ENCODE measurements around the gene CCNT2.

Gene CCNT2

DNA sequence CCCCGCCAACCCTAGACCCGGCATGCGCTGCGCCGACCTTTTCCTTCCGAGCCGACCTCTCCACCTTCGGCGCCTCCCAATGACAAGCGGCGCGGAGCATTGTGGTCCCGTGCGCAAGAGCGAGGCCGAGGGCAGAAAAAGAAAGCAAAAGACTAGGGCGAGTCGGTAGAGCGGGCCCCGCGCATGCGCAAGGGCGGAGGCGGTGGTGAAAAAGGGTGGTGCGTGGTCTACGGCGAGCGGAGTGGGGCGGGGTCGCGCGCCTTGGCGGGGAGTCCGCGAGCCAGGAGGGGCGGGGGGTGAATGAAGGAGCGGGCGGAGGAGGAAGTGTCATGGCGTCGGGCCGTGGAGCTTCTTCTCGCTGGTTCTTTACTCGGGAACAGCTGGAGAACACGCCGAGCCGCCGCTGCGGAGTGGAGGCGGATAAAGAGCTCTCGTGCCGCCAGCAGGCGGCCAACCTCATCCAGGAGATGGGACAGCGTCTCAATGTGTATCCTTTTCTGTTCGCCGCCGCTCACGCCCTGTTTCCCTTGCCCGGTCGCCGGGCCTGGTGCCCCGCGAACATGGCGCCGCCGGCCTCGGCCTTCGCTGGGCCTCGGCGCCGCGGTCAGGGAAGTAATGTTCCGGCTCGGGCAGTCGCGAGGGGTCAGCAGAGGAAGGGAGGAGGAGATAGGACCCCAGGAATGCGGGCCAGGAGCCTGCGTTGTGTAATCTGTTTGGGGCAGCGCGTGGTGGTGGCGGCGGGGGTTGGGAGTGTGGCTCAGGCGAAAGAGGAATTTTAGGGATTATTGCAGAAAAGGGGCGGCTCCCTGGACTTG, at the start of gene CCNT2:
TSS of gene CCNT2 (plus strand) at position 297 of the 815 bp plus-strand sequence. CDS start at position 330, 33 bp downstream.
- H3K4me3 ChIP-seq (ENCODE audit: control insufficient read depth, low read depth, low read length) = peak within 1 kb of the TSS; percentile 79
- peak; percentile 95 for DNase-seq (ENCODE audit: low read depth)
- TF ChIP-seq, protein P1, sequence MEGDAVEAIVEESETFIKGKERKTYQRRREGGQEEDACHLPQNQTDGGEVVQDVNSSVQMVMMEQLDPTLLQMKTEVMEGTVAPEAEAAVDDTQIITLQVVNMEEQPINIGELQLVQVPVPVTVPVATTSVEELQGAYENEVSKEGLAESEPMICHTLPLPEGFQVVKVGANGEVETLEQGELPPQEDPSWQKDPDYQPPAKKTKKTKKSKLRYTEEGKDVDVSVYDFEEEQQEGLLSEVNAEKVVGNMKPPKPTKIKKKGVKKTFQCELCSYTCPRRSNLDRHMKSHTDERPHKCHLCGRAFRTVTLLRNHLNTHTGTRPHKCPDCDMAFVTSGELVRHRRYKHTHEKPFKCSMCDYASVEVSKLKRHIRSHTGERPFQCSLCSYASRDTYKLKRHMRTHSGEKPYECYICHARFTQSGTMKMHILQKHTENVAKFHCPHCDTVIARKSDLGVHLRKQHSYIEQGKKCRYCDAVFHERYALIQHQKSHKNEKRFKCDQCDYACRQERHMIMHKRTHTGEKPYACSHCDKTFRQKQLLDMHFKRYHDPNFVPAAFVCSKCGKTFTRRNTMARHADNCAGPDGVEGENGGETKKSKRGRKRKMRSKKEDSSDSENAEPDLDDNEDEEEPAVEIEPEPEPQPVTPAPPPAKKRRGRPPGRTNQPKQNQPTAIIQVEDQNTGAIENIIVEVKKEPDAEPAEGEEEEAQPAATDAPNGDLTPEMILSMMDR (IDR thresholded peaks at IDR 0.05; ENCODE audit: control insufficient read depth, insufficient read depth, low read depth, low read length, missing control alignments) = no peak

DNA sequence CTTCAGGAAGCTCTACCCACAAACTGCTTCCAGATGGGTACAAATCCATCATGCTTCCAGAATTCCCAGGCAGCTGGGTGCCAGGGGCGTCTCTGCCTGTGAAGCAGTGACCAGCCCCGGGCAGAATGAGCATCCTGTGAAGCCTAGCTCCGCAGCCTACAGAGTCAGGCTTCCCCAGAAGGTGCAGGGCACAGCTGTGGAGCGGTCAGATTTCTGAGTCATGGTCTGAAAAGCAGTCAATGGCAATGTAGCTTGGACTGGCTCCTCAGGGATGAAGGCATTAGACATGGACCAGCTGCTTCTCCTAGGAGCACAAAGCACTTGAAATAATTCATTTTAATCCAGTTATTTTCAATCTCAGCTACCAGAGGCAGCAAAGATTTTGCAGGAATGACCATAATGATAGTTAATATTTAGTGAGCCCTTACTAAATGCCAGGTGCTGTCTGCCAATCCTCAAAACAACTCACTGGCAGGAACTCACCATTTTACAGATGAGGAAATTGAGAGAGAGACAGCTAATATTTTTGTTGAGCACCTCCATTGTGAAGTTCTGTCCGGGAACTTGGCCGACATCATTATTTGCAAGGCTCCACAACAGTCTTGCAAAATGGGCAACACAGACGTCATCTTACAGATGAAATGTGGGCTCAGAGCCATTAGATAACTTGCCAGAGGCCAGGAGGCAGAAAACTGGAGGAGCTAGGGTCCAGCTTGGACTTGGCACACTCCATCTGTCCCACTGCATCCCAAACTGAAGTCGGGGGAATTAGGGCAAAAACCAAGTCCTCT, 48.5 kb upstream of the CCNT2 start:
- no peak for DNase-seq (ENCODE audit: low read depth)
- H3K4me3 ChIP-seq (ENCODE audit: control insufficient read depth, low read depth, low read length) = no peak overlapping the region
- TF ChIP-seq, protein P1 (IDR thresholded peaks at IDR 0.05; ENCODE audit: control insufficient read depth, insufficient read depth, low read depth, low read length, missing control alignments) = no peak

- TF ChIP-seq, protein P1 (IDR thresholded peaks at IDR 0.05; ENCODE audit: control insufficient read depth, insufficient read depth, low read depth, low read length, missing control alignments) = no peak
- no peak overlapping the region for H3K4me3 ChIP-seq (ENCODE audit: control insufficient read depth, low read depth, low read length)
- no peak for DNase-seq (ENCODE audit: low read depth)
Observed at GRCh38 chr2:134873152-134873551, 45.5 kb upstream of the CCNT2 start.

GRCh38 chr2:134875309-134875708, 43.3 kb upstream of the CCNT2 start:
- no peak overlapping the region for H3K4me3 ChIP-seq (ENCODE audit: control insufficient read depth, low read depth, low read length)
- TF ChIP-seq, protein P1 (IDR thresholded peaks at IDR 0.05; ENCODE audit: control insufficient read depth, insufficient read depth, low read depth, low read length, missing control alignments) = no peak

GRCh38 chr2:134882773-134883172, 35.8 kb upstream of the CCNT2 start:
- TF ChIP-seq, protein P1 (IDR thresholded peaks at IDR 0.05; ENCODE audit: control insufficient read depth, insufficient read depth, low read depth, low read length, missing control alignments) = no peak
- no peak overlapping the region for H3K4me3 ChIP-seq (ENCODE audit: control insufficient read depth, low read depth, low read length)
- DNase-seq (ENCODE audit: low read depth) = no peak

More at GRCh38 chr2:134875309-134875708, 43.3 kb upstream of the CCNT2 start:
- no peak for DNase-seq (ENCODE audit: low read depth)

DNA sequence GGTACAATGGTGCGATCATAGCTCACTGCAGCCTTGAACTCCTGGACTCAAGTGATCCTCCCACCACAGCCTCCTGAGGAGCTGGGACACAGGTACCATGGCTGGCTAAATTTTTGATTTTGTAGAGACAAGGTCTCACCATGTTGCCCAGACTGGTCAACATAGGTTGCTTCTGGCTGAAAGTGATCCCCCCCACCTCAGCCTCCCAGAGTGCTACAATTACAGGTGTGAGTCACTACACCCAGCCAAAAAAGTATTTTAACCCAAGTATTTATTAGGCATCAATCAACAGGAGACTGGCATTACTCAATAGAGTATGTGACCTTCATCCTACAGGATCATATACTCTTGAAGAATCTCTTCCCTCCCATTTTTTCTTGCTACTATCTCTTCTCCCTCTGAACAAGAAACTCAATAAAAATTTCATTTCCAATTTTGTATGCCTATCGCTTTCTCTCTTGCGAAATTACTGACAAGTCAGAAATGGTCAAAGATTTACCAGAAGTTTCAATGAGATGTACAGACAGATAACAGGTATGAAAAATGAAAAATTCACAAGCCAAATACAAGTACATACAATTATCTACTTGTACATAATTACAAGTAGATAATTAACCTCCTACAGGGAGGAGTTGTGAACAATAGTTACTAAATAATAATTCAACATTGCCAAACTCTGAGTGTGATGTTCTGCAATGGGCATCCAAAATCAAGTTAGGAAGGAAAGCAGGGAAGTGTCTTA, 34.9 kb upstream of the CCNT2 start:
- no peak overlapping the region for H3K4me3 ChIP-seq (ENCODE audit: control insufficient read depth, low read depth, low read length)
- TF ChIP-seq, protein P1 (IDR thresholded peaks at IDR 0.05; ENCODE audit: control insufficient read depth, insufficient read depth, low read depth, low read length, missing control alignments) = no peak
- DNase-seq (ENCODE audit: low read depth) = no peak
